Mucosa of descending colon (tissue), 3 donors: Measurements from ENCODE around the gene PHLDB3. TPM values are rescaled to one million over a fixed set of nuclear protein-coding genes. Genes with fewer than 3 reads are reported as not detected.

ENCODE experiments used
- ATAC-seq: fragments of 200-7000 bp; cut with Tn5 transposase; one replicate; pipeline ENCODE4 v1.9.1; 2020; ENCODE audit warnings: mild to moderate bottlenecking, moderate library complexity
- DNase-seq, 3 donors: peaks; one replicate each; pipeline ENCODE4 v3.0.0-alpha.2; 2020
- H3K36me3 ChIP-seq: fragments of 200-600 bp; one replicate; pipeline ENCODE4 v1.8.0; 2021; ENCODE audit warnings: low read depth, mild to moderate bottlenecking
- H3K4me1 ChIP-seq: fragments of 200-600 bp; one replicate; pipeline ENCODE4 v1.8.0; 2021; ENCODE audit warnings: low read depth, mild to moderate bottlenecking
- H3K4me3 ChIP-seq: fragments of 200-600 bp; one replicate; pipeline ENCODE4 v1.8.0; 2021; ENCODE audit warnings: mild to moderate bottlenecking
- H3K9me3 ChIP-seq: fragments of 200-600 bp; one replicate; pipeline ENCODE4 v1.8.0; 2021; ENCODE audit warnings: mild to moderate bottlenecking
- intact Hi-C, 2 donors: fragments of 100-400 bp; cut with DNase I in 1 of 2; cut with micrococcal nuclease in 1 of 2; formaldehyde crosslinking; loops; one replicate each; pipeline versions ENCODE4 v1.11.0 to v1.11.1; 2022; cut with DNase I, micrococcal nuclease
- total RNA-seq, 3 donors: library from RNA; stranded (reverse); fragmentation: NEBNext Ultra II Directional in 2 of 3; extraction: Animal tissue kit (Norgen Biotek cat#: 25700) in 2 of 3; gene quantifications; one replicate each; pipeline versions ENCODE4 v1.2.1 to v1.2.4, GENCODE V29; 2021 to 2023
- TF ChIP-seq, protein P1 (sequence below): fragments of 200-600 bp; IDR thresholded peaks from one replicate; pipeline ENCODE4 v1.8.0; 2022; ENCODE audit warnings: antibody characterized with exemption, mild to moderate bottlenecking
- donor health status: DM: no; HTN: no; CAD: no; lungs with moderate emphysema.
- donor health status: DM: no; HTN: no; CAD: no.
- donor health status: DM: no; HTN: yes; CAD: no.

PHLDB3 gene
- total RNA-seq, 3 donors from 2014 or later = 13.2 to 22.4 (median 21.3) TPM

DNA sequence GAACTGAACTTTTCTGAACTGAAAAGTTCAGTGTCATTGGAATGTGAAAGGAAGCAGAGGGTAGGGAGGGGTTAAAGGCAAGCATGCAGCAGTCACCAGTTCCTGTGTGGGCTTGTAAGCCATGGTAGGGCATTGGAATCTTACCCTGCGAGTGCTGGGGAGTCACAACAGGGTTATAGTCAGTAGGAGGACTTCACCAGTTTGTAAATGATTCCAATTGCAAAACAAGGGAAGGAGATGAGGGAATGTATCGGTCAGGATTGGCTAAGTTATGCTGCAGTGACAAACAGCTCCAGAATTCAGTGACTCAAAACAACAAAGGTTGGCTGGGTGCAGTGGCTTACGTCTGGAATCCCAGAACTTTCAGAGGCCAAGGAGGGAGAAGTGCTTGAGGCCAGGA lies 52.0 kb downstream of the PHLDB3 start:
- no peak overlapping the region for H3K4me3 ChIP-seq
- intact Hi-C loops = no loop called here
- DNase-seq (no peak), ATAC-seq (no peak)
- TF ChIP-seq, protein P1, sequence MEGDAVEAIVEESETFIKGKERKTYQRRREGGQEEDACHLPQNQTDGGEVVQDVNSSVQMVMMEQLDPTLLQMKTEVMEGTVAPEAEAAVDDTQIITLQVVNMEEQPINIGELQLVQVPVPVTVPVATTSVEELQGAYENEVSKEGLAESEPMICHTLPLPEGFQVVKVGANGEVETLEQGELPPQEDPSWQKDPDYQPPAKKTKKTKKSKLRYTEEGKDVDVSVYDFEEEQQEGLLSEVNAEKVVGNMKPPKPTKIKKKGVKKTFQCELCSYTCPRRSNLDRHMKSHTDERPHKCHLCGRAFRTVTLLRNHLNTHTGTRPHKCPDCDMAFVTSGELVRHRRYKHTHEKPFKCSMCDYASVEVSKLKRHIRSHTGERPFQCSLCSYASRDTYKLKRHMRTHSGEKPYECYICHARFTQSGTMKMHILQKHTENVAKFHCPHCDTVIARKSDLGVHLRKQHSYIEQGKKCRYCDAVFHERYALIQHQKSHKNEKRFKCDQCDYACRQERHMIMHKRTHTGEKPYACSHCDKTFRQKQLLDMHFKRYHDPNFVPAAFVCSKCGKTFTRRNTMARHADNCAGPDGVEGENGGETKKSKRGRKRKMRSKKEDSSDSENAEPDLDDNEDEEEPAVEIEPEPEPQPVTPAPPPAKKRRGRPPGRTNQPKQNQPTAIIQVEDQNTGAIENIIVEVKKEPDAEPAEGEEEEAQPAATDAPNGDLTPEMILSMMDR = no peak
- H3K4me1 ChIP-seq = peaks cover 9% of the 10 kb centered on the region
- H3K36me3 ChIP-seq = no peaks in the 10 kb centered on the region
- H3K9me3 ChIP-seq = no peaks in the 10 kb centered on the region

GRCh38 chr19:43450545-43450997 lies 54.0 kb downstream of the PHLDB3 start:
- intact Hi-C loops = no loop called here
- Histone ChIP-seq H3K4me3 (no peak overlapping the region), H3K4me1 (peaks cover 6% of the 10 kb centered on the region), H3K9me3 (no peaks in the 10 kb centered on the region), H3K36me3 (no peaks in the 10 kb centered on the region)
- DNase-seq = no peak
- ATAC-seq = peak; percentile 40
- TF ChIP-seq, protein P1 = no peak

GRCh38 chr19:43447655-43448054 lies 56.9 kb downstream of the PHLDB3 start:
- intact Hi-C loops = loop anchor here (5.0 kb wide), 2 partner anchors 70 to 75 kb away; no protein-coding TSS in a partner anchor
- no peak overlapping the region for H3K4me3 ChIP-seq
- ATAC-seq (no peak), DNase-seq (no peak)
- no peaks in the 10 kb centered on the region for H3K9me3 ChIP-seq
- H3K36me3 ChIP-seq = no peaks in the 10 kb centered on the region
- H3K4me1 ChIP-seq = no peaks in the 10 kb centered on the region
- TF ChIP-seq, protein P1 = no peak

DNA sequence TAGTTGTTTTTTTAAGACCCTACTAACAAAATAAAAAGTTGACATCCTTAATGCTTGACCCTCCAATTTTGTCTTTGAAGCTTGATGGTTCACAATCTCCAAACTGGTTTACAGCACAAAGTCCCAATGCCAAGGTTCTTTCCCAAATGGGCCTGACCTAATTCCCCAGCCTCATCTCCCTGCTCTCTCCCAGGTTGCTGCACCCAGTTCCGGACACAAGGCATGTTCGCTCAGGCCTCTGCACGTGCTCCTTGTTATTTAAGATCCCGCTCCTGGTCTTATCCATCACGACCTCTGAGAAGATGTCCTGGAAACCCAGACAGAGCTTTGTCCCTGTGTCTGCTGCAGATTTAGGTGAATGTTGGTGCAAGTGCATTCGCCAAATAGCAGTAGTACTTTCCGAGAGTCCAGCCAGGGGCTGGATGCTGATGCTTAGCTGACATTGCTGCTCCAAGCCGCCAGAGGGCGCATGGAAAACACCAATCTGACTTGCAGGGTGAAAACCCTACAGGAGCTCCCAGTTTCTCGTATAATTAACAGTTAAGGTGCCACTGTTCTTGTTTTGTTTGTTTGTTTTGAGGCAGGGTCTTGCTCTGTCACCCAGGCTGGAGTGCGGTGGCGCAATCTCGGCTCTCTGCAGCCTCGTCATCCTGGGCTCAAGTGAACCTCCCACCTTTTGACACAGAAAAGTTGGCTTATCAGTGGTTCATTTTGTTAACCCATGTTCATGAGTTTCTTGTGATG lies 57.6 kb downstream of the PHLDB3 start:
- DNase-seq (peak; percentile 76 to 87 (median 77)), ATAC-seq (peak; percentile 94)
- intact Hi-C loops = loop anchor here (5.0 kb wide), 2 partner anchors 70 to 75 kb away; no protein-coding TSS in a partner anchor
- TF ChIP-seq, protein P1 = peak; percentile 93
- Histone ChIP-seq H3K4me3 (no peak overlapping the region), H3K9me3 (no peaks in the 10 kb centered on the region), H3K4me1 (no peaks in the 10 kb centered on the region), H3K36me3 (no peaks in the 10 kb centered on the region)

DNA sequence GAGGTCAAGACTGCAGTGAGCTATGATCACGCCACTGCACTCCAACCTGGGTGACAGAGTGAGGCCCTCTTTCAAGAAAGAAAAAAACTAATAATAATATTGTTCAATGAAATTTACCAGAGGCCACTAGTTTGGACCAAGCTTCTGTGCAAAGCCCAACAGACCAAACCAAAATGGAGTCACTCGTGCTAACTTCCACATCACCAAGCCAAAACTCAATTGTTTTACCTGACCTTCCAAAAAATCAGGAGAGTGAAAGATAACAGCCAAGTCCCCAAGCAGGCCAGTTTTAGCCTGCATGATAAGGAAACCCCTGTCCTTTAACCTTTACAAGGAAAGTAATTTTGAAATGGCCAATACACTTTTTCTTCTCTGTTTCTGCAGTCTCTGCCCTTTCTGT lies 59.1 kb downstream of the PHLDB3 start:
- H3K9me3 ChIP-seq = no peaks in the 10 kb centered on the region
- no peak for ATAC-seq
- intact Hi-C loops = loop anchor here (5.0 kb wide), 2 partner anchors 72 to 77 kb away; no protein-coding TSS in a partner anchor

More for the DNA sequence above, 59.1 kb downstream of the PHLDB3 start:
- no peak for DNase-seq
- H3K36me3 ChIP-seq = no peaks in the 10 kb centered on the region
- H3K4me3 ChIP-seq = no peak overlapping the region
- H3K4me1 ChIP-seq = no peaks in the 10 kb centered on the region
- TF ChIP-seq, protein P1 = no peak
